Endothelial cell of umbilical vein (primary cell): ENCODE data around the gene ADNP. TPM values are rescaled to one million over a fixed set of nuclear protein-coding genes. Genes with fewer than 3 reads are reported as not detected.

ENCODE experiments used
- BruUV-seq: library from RNA; stranded (reverse); fragments of 400-500 nt; replicated peaks from 2 replicates; lab custom pipeline; 2021; lab: Mats Ljungman, UMichigan
- CTCF ChIA-PET: fragments of 300-600, 350-600 bp; sonication (Branson Sonifier 250); formaldehyde crosslinking; loops from one replicate; lab custom pipeline; 2021; ENCODE audit warnings: antibody characterized with exemption, inconsistent platforms; lab: Charles Lee
- POLR2A ChIA-PET: fragments of 300-600, 350-600 bp; sonication (Branson Sonifier 250); formaldehyde crosslinking; loops from one replicate; lab custom pipeline; 2021; ENCODE audit warnings: antibody characterized with exemption, inconsistent platforms; lab: Charles Lee
- DNase-seq: peaks from one replicate; pipeline ENCODE4 v3.0.0-alpha.2; 2011; ENCODE audit warnings: low read depth, low spot score
- FAIRE-seq: peaks from 2 replicates; lab custom pipeline; 2011; peaks lifted over from hg19 to GRCh38; lab: Jason Lieb, UNC
- H2AFZ ChIP-seq: 2 replicates; pipeline ENCODE4 v1.6.0; 2012; ENCODE audit warnings: low read depth, low read length, control low read depth, inconsistent platforms
- H3K27ac ChIP-seq: 2 replicates; pipeline ENCODE4 v1.5.1; 2011; ENCODE audit warnings: low read depth, mild to moderate bottlenecking, control low read depth, low read length, moderate library complexity; ENCODE audit not compliant: insufficient read depth
- H3K27me3 ChIP-seq, 2 experiments: 2 replicates each; pipeline versions ENCODE4 v1.6.0 to v1.6.1; 2011; ENCODE audit warnings: low read length in 2 of 2, mixed read lengths in 1 of 2; ENCODE audit not compliant: control insufficient read depth in 2 of 2, insufficient read depth in 2 of 2
- H3K36me3 ChIP-seq, 2 experiments: 2 replicates in 1 of 2; 3 replicates in 1 of 2; pipeline ENCODE4 v1.5.1; 2011; ENCODE audit warnings: low read length in 2 of 2, mild to moderate bottlenecking in 1 of 2, moderate library complexity in 1 of 2; ENCODE audit not compliant: control insufficient read depth in 2 of 2, insufficient read depth in 2 of 2; ENCODE audit errors: extremely low read depth in 1 of 2
- H3K4me1 ChIP-seq: 3 replicates; pipeline ENCODE4 v1.5.1; 2011; ENCODE audit warnings: mild to moderate bottlenecking, low read length; ENCODE audit not compliant: control insufficient read depth, insufficient read depth; ENCODE audit errors: extremely low read depth
- H3K4me2 ChIP-seq: 2 replicates; pipeline ENCODE4 v1.6.1; 2011; ENCODE audit warnings: low read length, control low read depth, mixed read lengths; ENCODE audit not compliant: insufficient read depth
- H3K4me3 ChIP-seq, 3 experiments: fragments of 200-600 bp in 1 of 3; sonication (generic), shearing (Covaris generic) in 1 of 3; replicated peaks in 1 of 3; 2 replicates each; pipeline ENCODE4 v1.5.1; 2011 to 2016; ENCODE audit warnings: control low read depth in 3 of 3, low read length in 3 of 3, mild to moderate bottlenecking in 2 of 3, inconsistent platforms in 1 of 3, low read depth in 1 of 3, moderate library complexity in 1 of 3; ENCODE audit not compliant: insufficient read depth in 1 of 3
- H3K79me2 ChIP-seq: 2 replicates; pipeline ENCODE4 v1.6.0; 2012; ENCODE audit warnings: low read length, inconsistent platforms; ENCODE audit not compliant: control insufficient read depth, insufficient read depth
- H3K9ac ChIP-seq: replicated peaks from 2 replicates; pipeline ENCODE3; 2011; ENCODE audit warnings: low read length, control low read depth; ENCODE audit not compliant: insufficient read depth; ENCODE audit errors: extremely low read depth
- H3K9me1 ChIP-seq: replicated peaks from 3 replicates; pipeline ENCODE4 v1.6.0; 2011; ENCODE audit warnings: mild to moderate bottlenecking, low read length; ENCODE audit not compliant: control insufficient read depth, insufficient read depth; ENCODE audit errors: extremely low read depth
- H3K9me3 ChIP-seq: replicated peaks from 2 replicates; pipeline ENCODE4 v1.5.1; 2012; ENCODE audit warnings: low read length, inconsistent platforms; ENCODE audit not compliant: control insufficient read depth, insufficient read depth
- H4K20me1 ChIP-seq: replicated peaks from 2 replicates; pipeline ENCODE3; 2011; ENCODE audit warnings: mild to moderate bottlenecking, low read length; ENCODE audit not compliant: control insufficient read depth, insufficient read depth; ENCODE audit errors: extremely low read depth
- CTCF ChIP-seq, 2 donors: IDR thresholded peaks; 1 replicate in 1 of 2; 2 replicates in 1 of 2; pipeline ENCODE4 v1.5.1; 2011; ENCODE audit warnings: low read length in 2 of 2, mild to moderate bottlenecking in 2 of 2, moderate library complexity in 2 of 2, control low read depth in 1 of 2, inconsistent platforms in 1 of 2, low read depth in 1 of 2; ENCODE audit not compliant: insufficient read depth in 1 of 2; ENCODE audit errors: extremely low read depth in 1 of 2
- EZH2 ChIP-seq: IDR thresholded peaks from 2 replicates; pipeline ENCODE4 v1.6.1; 2012; ENCODE audit warnings: borderline replicate concordance, low read depth, mild to moderate bottlenecking, moderate library complexity, low read length, inconsistent platforms; ENCODE audit not compliant: severe bottlenecking
- FOS ChIP-seq: IDR thresholded peaks from 2 replicates; pipeline ENCODE4 v1.6.1; 2011; ENCODE audit warnings: mild to moderate bottlenecking, low read length, moderate library complexity, borderline replicate concordance; ENCODE audit not compliant: insufficient read depth
- GATA2 ChIP-seq: IDR thresholded peaks from 2 replicates; pipeline ENCODE4 v1.7.0; 2011; ENCODE audit warnings: low read depth, mild to moderate bottlenecking, moderate library complexity, mixed read lengths, low read length; ENCODE audit not compliant: insufficient read length, insufficient read depth
- JUN ChIP-seq: IDR thresholded peaks from 2 replicates; pipeline ENCODE4 v1.6.1; 2011; ENCODE audit warnings: borderline replicate concordance, low read depth; ENCODE audit not compliant: insufficient read length, insufficient read depth
- MAX ChIP-seq: IDR thresholded peaks from 2 replicates; pipeline ENCODE4 v1.6.1; 2011; ENCODE audit not compliant: insufficient read depth, insufficient read length
- MYC ChIP-seq: IDR thresholded peaks from one replicate; pipeline ENCODE4 v1.6.1; 2011; ENCODE audit warnings: mild to moderate bottlenecking, low read depth, low read length
- POLR2A ChIP-seq: IDR thresholded peaks from 2 replicates; pipeline ENCODE4 v1.6.1; 2012; ENCODE audit warnings: low read depth, mild to moderate bottlenecking, control low read depth, low read length
- POLR2AphosphoS5 ChIP-seq: IDR thresholded peaks from 2 replicates; pipeline ENCODE4 v1.6.1; 2012; ENCODE audit warnings: low read depth, mild to moderate bottlenecking, control low read depth, low read length, moderate library complexity; ENCODE audit not compliant: insufficient read depth
- dilution Hi-C: fragments of 300-500 bp; cut with MboI; formaldehyde crosslinking; loops from one replicate; pipeline ENCODE4 v1.15.0; 2019; ENCODE audit warnings: low sequenced_read_pairs; ENCODE audit not compliant: extremely low pct_ligation_motif_present
- intact Hi-C: fragments of 100-400 bp; cut with micrococcal nuclease; formaldehyde crosslinking; loops from one replicate; pipeline ENCODE4 v1.10.0; 2022
- polyA plus RNA-seq, 4 experiments: library from polyadenylated mRNA; depleted of rRNA in 3 of 4; stranded (reverse) in 3 of 4; unstranded in 1 of 4; fragments of >200 nt; gene quantifications; 2 replicates each; pipeline versions ENCODE4 v1.2.1 to v1.2.3, GENCODE V29; 2011 to 2012; ENCODE audit warnings: missing spikeins in 1 of 4
- total RNA-seq: library from RNA; stranded (reverse); gene quantifications from 2 replicates; pipeline ENCODE4 v1.2.3, GENCODE V29; 2021

Gene ADNP
- total and polyA plus RNA-seq, 2 donors (not counting 3 experiments of a cell fraction or from before 2014, with no cell fraction given) = 17.8 to 66.0 TPM

- no peak overlapping the region for H3K4me2 ChIP-seq
- H3K27me3 ChIP-seq = no peaks in the 10 kb centered on the region
- POLR2A ChIA-PET = no interaction called here
- peaks cover 30 to 40% of the 10 kb centered on the region in 2 experiments for H3K36me3 ChIP-seq
- dilution Hi-C loops (no loop called here), intact Hi-C loops (no loop called here)
- no peak overlapping the region for H2AFZ ChIP-seq
- H3K4me3 ChIP-seq = no peak overlapping the region
- FAIRE-seq (no peak), DNase-seq (no peak)
- peaks cover 4% of the 10 kb centered on the region for H4K20me1 ChIP-seq
- no peaks in the 10 kb centered on the region for H3K9me3 ChIP-seq
- no peaks in the 10 kb centered on the region for H3K9me1 ChIP-seq
- H3K27ac ChIP-seq = no peak overlapping the region
- H3K79me2 ChIP-seq = peaks cover 8% of the 10 kb centered on the region
- BruUV-seq = no TSS peak
- CTCF ChIA-PET = interaction anchor here (0.8 to 1.1 kb wide), 2 partner anchors 9 to 98 kb away, joined by 3 read pairs; partner anchors contain the start of gene BCAS4
- no peak overlapping the region for H3K9ac ChIP-seq
- no peak for TF ChIP-seq JUN
- TF ChIP-seq GATA2 = no peak
- TF ChIP-seq CTCF (IDR thresholded peaks at IDR 0.05; ENCODE audit: extremely low read depth in 1 of 2, insufficient read depth in 1 of 2, low read depth in 1 of 2, low read length in 2 of 2) = no peak
- no peak for TF ChIP-seq EZH2
- no peak for TF ChIP-seq MAX
- TF ChIP-seq POLR2AphosphoS5 = no peak
- no peak for TF ChIP-seq MYC
- no peak for TF ChIP-seq FOS
- TF ChIP-seq POLR2A = no peak
- H3K4me1 ChIP-seq = no peaks in the 10 kb centered on the region
Observed at GRCh38 chr20:50892394-50892793, 38.8 kb downstream of the ADNP start.
